Epithelial cell of prostate (primary cell): ENCODE results near the gene CARS1.

Experiments used
- DNase-seq: peaks from one replicate; pipeline ENCODE4 v3.0.0-alpha.2; 2011; ENCODE audit warnings: low read depth, low spot score
- H3K27ac ChIP-seq: fragments of 450-650 bp; 2 replicates; pipeline ENCODE4 v1.5.1; 2017; ENCODE audit warnings: mild to moderate bottlenecking

CARS1 gene

DNA sequence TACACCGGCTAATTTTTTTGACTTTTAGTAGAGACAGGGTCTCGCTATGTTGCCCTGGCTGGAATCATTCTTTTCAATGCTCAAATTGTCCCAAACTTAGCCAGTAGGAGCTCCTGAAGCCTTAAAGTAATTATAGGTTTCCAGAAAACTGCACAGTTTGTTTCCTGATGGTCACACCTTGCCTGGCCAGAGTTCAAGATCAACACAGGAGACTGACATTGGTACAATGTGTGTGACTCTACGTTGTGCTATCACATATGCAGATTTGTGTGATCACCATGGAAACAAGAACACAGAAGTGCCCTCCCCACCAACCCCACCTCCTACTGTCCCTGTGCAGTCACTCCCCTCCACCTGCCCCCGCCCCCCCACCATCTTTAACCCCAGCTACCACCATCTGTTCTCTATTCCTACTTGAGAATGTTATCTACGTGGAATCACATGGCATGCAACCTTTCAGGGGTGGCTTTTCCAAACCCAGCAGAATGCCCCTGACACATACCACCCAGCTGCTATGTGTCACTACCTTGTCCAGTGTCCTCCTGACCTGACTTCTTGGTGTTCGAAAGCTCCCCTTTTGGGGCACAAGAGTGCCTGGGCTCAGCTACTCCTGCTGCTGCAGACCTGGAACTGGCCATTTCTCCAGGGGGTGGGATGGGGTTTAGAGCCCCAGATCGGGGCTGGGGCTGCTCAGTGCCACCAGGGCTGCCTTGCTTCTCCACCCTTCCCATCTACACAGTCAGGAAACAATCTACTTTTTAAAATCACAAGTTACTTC is 59.0 kb downstream of the CARS1 start:
- no peak overlapping the region for H3K27ac ChIP-seq
- no peak for DNase-seq

DNA sequence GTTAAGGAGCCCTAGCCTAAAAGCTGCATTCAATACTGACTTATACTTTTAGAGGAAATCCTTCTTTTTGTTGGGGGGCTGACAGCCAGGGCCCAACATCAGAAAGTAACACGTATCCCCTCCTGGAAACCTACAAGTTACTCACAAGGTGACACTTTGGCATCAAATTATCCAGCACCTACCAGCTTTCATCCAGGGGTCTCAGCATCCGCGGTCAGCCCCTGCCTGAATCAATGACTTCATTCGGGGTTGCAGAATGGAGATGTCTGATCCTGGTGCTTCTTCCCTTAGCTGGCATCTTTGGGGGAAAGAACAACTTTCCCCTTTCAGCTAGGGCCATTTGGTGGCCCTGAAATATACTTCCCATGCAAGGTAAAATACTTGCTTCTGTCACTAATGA is 59.8 kb downstream of the CARS1 start:
- DNase-seq: no peak
- no peak overlapping the region for H3K27ac ChIP-seq

DNA sequence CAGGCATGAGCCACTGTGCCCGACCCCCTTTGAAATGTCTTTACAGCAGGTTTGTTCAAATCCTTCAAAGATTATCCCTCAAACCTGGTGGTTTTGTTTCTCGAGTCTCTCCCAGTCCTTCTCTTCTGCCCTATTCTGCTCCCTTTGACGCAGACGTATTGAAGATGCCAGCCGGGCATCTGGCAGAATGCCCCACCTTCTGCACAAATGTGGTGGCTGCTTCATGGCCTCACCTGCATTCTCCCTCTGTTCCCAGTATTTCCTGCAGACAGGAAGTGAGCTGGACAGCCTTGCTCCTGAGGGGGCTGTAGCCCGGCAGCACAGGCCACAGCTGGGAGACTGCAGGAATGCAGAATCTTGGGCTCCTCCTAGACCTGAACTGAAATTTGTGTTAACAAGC is 60.2 kb downstream of the CARS1 start:
- H3K27ac ChIP-seq: no peak overlapping the region
- no peak for DNase-seq

DNA sequence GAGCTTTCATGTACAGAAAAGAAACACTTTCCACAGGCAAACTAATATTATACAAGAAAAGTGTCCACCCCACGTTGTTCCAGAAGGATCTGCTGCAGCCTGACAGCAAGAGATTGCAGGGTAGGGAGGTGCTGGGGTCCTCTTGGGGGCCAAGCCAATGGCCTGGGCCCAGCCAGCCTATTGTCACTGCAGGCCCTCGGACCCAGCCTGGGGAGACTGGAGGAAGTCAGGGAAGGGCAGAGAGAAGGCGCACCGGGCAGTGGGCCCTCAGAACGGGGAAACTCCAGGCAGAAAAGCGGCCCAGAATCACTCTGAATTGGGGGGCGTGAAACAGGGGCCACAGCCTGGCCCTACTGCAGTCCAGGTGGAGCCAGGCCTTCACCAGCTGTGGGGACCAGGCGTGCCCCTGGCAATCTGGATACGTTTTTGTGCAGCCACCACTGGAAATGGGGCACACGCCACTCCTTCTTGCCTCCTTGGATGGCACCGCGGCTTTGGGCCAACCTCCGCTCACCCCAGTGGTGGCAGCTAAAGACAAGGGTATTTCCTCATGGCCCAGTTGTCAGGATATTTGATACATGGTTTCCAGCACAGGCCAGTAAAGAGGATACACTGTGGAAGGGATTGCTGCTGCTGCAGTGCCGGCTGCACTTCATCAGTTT is 61.2 kb downstream of the CARS1 start:
- DNase-seq: no peak
- no peak overlapping the region for H3K27ac ChIP-seq

DNA sequence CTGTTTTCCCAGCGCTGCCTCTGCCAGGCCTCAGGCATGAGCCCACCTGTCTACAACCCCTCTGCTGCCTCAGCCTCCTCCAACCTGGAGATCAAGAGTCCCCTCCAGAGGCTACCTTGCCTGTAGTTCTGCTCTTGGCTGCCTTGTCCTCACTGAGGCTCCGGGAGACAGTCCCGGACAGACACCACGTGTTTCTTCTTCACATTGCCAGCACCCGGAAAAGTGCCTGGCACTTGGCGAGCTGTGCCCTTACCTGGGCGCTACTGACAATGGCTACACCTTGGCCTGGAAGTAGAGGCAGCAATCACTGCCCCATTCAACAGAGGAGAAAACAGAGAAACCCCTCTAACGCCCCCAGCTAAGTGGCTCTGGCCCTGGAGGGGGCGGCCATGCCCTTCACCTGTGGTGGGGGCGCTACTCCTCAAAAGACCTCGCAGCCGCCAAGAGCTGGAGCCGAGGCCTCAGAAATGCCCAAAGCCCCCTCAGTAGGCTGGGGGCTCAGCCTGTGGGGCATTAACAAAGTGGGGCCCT is 62.1 kb downstream of the CARS1 start:
- H3K27ac ChIP-seq: no peak overlapping the region
- DNase-seq: no peak

DNA sequence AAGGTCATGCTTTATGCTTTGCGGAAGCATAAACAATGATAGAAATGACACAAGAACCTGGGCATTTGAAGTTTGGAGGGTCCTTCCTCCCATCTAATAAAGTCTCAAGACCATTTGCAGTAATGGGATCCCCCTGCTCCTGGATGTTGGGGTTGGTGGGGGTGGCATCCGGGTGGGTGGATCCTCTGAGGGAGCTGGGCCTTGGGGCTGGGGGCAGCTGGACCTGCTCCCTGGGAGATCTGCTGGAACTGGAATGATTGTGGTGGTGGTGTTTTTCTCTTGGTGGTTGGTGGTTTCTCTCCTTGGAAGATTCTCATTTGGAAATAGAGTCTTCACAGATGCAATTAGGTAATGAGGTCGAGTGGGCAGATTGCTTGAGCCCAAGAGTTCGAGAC is 62.9 kb downstream of the CARS1 start:
- DNase-seq: no peak
- no peak overlapping the region for H3K27ac ChIP-seq

DNA sequence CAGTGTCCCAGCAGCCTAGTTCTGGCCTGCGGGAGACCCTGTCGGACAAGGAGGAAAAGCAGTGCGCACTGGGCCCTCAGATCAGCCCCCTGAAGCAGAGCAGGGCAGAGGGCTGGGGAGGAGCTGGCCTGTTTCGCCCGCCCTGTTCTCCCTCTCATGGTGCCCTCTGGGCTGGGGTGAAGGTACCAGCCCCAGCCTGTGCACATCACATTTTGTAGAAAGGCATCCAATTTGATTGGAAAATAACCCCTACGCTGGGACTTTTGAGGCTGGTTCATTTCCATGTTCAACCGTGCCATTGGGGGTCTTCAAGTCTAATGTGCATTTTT is 64.3 kb downstream of the CARS1 start:
- DNase-seq: no peak
- H3K27ac ChIP-seq: peak overlapping the region; percentile 90

DNA sequence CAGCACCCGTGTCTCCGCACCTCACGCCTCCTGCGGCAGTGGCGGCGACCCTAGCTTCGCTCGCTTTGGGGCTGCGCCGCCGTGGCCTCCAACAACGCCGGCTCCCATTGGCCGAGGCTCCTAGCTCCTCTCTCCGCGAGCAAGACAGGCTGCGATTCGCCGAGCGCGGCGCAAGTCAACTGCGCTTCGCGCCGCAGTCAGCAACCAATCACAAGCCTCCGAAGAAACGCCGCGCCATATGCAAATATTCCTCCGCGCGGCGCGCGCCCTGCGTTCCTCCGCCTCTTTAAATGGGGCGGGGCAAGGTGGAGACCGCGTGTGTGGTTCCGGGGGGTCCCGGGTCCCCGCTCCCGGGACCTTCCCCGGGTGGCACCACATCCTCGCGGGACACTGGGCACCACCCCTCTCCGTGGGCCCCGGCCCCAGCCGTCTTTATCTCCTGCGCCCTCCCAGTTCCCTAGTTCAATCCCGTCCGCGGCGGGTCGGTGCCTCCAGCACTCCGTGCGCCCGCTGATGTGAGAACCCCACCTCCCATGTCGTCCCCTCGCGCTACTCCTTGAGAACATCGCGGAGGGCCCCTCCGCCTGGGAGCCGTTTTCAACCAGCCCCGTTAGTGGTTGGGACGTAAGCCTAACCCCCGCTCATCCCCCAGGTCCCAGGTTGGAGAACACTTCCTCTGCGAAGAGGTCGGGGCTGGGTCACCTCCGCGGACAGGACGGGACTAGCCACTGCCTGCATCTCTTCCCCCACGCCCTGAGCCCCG is 64.8 kb downstream of the CARS1 start, which contains the start of gene NAP1L4:
NAP1L4 (minus strand) TSS at position 96 of the 763 bp plus-strand sequence. CDS start 13,109 bp downstream, outside the sequence.
- peak within 1 kb of the TSS; percentile 90 for H3K27ac ChIP-seq

DNA sequence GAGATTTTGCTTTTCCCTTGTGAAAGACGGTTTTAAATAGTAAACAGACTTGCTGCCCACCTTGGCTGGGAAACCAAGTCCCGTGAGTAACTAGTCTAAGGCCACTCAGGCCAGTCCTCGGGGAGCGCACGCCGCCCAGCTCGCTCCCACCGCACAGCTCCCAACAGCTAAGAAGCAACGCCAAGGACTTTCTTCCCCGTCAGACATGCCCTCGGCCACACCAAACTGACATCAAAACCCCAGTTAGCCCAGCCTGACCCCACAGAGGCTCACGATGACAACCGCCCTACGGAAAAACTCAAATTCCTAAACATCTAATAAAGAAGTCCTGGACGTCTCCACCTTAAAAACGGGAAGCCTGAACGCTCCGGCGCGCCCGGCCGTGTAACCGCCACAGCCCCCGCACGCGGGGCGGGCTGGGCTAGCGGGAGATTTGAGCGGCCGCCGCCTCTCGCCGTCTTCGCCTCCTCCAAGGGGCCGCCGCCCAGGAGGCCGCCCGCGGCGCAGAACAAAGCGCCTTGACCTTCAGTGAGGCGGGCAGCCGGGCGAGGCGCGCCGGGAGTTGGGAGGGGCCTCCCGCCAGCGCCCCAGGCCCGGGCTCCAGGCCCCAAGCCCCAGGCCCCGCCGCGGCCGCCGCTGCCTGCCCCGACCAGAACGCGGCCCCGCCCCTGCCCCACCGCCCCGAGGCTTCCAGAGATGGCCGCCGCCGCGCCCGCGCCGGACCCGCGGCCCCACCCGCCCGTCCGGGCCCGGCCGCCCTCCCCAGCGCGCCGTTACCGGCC is 65.6 kb downstream of the CARS1 start:
- DNase-seq: no peak
- peak overlapping the region; percentile 90 for H3K27ac ChIP-seq

More for the DNA sequence above, 64.8 kb downstream of the CARS1 start, which contains the start of gene NAP1L4:
- DNase-seq: peak; percentile 91

DNA sequence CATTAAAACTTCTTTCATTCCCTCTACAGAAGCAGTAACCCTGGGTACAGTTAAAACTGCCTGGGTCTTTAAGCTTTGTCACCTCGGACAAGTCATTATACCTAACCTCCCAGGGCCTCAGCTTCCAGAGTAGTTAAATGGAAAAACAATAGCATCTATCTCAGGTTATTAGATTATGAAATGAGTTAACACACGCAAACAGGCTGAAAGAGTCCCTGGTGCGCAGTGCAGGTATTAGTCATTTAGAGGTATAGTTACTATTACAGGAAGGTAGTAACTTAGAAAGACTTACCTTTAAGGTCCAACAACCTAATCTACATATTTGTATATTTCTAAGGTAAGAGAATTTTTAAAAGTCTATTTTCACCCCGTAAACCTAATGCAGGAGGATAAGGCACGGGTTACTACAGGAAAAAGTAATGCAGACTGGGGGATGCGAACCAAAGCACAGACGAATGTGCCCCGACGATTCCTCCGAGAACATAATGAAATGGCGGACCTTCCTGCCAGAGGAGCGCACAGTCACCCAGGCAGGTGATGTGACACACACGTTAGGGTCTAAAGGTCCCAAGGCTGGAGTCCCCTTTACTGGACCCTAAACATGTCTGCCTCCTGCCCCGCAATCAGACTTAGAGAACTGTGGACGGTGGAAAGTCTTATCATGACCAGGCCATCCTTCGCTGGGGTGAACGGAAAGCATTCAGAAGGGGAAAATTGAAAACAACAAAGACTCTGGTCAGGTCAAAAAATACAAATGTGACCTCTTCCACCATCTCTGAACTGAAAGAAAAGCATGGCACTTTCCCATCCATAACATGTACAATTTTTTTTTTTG is 66.4 kb downstream of the CARS1 start:
- H3K27ac ChIP-seq: peak overlapping the region; percentile 90
- DNase-seq: no peak

DNA sequence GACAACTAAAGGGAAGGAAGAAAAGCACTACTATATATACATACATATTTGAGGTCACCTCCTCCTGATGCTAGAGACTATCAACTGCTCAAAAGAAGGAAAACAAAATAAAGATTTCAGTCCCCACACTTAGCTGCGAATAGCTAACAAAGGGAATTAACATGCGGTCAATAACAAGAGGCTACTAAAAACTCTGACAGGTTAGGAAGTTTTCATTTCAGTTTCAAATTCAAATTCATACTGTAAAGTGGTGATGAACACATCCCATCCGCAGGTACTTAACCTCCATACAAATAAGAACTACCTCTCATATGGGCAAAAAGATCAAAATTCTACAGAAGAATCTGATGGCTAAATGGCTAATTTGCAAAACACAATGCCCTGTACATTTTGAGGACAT is 67.7 kb downstream of the CARS1 start:
- H3K27ac ChIP-seq: peak overlapping the region; percentile 90
- no peak for DNase-seq

DNA sequence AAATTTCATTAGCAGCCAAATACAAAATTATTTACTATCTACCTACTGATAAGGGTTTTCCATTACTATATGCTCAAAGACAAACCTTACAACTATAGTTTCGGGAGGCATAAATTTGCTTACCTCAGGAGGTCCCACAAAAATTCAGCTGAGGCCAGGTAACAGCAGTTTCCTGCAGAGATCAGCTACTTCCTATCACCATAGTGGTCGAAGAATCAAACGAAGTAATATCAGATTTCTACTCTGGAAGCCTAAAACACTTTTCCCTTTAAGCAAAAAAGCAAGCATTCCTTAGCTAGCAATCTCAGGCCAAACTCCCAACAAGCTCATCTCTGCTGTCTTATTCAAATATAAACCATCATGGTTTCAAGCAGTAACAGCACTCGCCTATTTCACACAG is 68.2 kb downstream of the CARS1 start:
- DNase-seq: no peak
- H3K27ac ChIP-seq: peak overlapping the region; percentile 90

DNA sequence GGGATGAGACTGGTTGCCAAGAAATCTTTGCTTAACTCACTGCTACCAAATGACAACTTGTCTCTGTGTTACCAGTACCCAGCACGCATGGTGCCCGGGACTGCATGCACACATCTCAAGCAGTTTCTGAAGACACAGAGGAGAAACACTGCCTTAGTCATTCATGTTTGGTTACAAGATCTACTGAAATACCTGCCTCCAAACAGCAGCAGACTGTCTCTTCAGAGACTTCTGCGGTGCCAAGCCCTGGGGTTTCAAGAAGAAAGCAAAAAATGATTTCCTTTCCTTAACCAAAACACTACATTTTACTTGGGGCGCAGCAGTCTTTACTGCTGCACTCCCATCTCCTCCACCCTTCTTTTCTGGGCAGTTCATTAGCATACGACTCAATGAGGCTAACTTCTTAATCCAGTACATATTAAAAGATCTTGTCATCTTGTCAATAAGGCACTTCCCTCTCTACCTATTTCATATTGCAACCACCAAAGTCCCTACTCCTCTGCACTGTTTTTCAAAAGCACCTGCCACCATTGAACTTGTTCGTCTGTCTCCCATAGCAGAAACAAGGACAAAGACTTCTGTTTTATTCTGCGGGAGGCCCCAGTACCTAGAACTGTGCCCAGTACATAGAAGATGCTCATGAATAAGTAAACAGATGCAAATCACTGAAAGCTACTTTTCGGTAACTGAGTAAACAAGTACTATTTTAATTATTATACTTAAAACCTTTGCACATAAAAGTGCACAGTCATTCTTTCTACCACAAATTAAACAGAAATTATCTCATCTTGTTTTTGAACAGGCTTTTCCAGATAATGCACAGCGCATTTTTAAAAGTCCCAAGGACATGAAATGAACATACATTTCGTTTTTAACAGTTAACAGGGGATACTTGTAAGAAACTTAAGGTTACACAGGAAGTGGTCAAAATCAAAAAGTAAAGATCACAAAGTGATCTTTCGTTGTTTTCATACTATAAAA is 69.1 kb downstream of the CARS1 start:
- H3K27ac ChIP-seq: peak overlapping the region; percentile 90
- DNase-seq: no peak

DNA sequence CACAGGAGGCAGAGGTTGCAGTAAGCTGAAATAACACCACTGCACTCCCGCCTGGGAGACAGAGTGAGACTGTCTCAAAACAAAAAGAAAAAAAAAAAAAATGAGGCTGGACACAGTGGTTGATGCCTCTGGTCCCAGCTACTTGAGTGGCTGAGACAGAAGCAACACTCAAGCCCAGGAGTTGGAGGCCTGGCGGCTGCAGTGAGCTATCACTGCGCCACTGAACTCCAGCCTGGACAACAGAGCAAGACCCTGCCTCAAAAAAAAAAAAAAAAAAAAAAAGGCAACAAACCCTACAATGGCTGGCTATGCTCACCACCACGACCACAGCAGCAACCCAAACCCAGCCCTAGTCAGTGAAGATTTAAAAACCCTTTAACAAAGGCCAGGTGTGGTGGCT is 73.3 kb downstream of the CARS1 start:
- no peak for DNase-seq
- no peak overlapping the region for H3K27ac ChIP-seq

DNA sequence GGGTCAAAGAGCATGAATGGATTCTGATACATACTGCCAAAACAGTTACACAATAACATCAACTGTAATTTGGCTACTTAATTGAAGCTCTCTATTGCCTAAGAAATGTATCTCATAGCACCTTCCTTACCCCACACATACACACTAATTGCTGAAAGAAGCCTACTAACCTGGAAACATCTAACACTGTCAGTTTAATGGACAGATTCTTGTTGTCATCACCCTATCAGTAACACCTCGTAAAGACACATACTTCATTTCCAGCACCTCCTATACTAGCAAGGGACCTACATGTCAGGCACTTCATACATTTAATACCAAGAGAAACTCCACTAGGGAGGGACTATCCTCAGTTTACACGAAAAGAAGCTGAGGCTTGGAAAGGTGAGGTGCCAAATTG is 75.0 kb downstream of the CARS1 start:
- DNase-seq: no peak
- peak overlapping the region; percentile 3 for H3K27ac ChIP-seq

DNA sequence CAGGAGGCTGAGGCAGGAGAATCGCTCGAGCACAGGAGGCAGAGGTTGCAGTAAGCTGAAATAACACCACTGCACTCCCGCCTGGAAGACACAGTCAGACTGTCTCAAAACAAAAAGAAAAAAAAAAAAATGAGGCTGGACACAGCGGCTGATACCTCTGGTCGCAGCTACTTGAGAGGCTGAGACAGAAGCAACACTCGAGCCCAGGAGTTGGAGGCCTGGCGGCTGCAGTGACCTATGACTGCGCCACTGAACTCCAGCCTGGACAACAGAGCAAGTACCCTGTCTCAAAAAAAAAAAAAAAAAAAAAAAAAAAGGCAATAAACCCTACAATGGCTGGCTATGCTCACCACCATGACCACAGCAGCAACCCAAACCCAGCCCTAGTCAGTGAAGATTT is 76.1 kb downstream of the CARS1 start:
- DNase-seq: no peak
- H3K27ac ChIP-seq: peak overlapping the region; percentile 34

DNA sequence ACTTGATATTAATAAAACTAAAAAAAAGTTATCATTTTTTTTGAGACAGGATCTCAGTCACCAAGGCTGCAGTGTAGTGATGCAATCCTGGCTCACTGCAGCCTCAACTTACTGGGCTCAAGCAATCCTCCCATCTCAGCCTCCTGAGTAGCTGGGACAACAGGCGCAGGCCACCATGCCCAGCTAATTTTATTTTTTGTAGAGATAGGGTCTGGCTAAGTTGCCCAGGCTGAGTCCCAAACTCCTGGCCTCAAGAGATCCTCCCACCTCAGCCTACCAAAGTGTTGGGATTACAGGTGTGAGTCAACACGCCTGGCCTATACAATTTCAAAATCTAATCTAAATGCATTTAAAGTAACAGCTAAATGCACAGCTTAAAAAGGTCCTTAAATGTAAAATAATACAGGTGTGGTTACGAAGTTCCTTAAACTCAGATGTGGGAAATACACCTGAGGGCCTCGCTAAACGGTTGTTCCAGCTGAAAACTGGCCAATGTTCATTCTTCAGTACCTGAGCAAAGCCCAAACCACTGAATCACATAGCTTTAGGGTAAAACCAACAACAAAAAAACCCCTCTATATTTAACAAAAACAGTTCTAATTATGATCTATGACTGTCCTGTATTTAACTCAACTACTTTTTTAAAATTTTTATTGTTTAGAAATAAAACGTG is 76.9 kb downstream of the CARS1 start:
- no peak for DNase-seq
- H3K27ac ChIP-seq: peak overlapping the region; percentile 34

DNA sequence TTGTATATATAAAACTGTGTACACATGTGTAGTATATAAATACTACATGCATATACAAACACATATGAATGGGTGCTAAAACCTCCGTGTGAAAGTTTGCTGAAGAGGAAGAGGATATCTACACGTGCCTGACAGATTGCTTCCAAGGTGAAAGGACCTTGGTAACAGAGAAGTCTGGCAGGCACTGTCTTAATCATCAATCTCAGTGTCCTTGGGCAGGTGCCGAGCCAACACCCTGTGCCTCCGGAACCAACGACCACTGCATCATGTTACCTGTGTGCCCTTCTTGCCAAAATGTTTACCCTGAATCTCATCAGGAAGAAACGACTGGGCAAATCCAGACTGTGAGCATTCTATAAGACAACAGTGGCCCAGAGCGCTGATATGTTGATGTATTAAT is 80.1 kb downstream of the CARS1 start:
- DNase-seq: no peak
- no peak overlapping the region for H3K27ac ChIP-seq
